HG02885 (cell line): Measurements from ENCODE around the gene NGEF.

Experiments
- ATAC-seq: cut with Tn5 transposase; IDR thresholded peaks from one replicate; pipeline ENCODE4 v1.9.1; 2021; ENCODE audit warnings: mild to moderate bottlenecking; ENCODE audit not compliant: unreplicated experiment, poor library complexity

NGEF gene

GRCh38 chr2:232876161-232876977 lies 136.7 kb downstream of the NGEF start:
- peak; percentile 63 for ATAC-seq

- ATAC-seq: no peak
Measured at GRCh38 chr2:232875256-232876121, 137.6 kb downstream of the NGEF start.

- ATAC-seq: no peak
Measured at GRCh38 chr2:232874677-232875223, 138.3 kb downstream of the NGEF start.

GRCh38 chr2:232873909-232874641 lies 139.0 kb downstream of the NGEF start:
- ATAC-seq: no peak

GRCh38 chr2:232873292-232873908 lies 139.7 kb downstream of the NGEF start:
- ATAC-seq: no peak

DNA sequence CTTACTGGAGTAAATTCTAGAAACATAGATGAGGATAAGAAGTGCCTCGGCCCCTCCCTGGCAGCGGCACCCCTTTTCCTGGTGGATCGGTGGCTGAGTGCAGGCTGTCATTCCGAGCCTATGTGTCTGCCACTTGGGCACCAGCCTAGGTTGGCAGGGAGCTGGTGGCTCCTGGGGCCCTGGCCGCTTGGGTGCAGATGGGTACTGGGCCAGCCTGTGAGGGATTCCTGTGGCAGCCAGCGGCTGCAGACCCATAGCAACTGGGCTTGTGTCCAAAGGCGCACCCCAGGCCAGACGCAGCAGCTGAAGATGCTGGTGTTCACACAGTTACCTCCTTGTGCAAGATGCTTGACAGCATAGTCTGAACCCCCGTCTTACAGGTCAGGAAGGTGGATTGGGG lies 140.2 kb downstream of the NGEF start:
- ATAC-seq: no peak

DNA sequence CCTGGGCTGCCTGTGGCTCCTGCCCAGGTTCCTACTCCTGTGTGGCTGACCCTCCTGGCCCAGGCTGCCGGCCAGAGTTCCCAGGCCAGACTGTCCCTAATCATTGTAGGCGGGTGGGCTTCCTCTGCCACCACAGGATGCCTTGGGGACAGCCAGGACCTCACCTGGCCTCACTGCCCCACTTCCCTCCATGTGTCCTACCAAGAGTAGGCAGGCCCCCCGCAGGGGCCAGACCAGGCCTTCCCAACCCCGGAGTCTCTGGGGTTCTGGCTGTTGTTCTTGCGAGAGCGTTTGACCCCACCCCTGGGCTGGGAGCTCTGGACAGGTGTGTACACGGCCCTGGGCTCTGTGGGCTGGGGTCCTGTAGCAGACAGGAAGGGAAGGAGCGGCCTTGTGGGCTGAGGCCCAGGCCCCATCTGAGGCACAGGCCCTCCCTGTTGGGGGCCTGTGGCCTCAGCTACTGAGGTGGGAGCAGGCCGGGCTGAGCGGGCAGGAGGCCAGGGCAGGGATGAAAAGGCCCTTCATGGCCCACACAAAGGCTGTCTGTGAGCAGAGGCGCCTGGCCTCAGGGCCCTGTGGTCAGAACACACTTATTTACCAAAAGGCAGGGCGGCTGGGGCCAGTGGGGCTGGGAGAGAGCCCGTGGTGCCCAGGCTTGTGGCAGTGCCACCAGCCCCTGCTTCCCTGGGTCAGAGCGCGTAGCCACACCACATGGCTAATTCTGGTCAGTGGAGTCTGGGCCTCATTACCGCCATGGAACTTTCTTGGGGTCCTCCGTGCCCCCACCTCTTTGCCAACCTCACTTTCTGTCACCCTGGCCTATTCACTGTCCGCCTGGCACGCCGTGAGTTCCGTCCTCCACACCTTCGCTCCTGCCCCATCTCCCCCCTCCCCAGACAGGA lies 141.0 kb downstream of the NGEF start:
- ATAC-seq: no peak

DNA sequence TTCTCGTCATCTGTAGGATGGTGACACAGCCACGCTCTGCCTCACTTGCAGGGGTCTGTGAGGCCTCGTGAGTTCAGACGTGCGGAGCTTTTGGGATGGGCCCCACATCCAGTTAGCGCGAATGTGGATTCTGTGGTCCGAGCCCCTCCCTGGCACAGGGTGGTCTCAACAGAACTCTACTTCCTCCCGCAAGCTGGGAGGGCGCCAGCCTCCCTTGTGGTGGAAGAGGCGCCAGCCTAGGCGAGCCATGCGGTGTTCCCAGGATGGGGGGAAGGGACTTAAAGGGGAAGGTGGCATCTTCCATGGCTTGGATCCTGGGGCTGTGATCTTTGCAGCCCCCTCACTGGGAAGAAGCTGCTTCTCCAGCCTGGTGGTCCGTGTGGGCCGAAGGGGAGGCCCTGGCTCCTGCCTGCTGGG lies 141.6 kb downstream of the NGEF start:
- ATAC-seq: no peak

DNA sequence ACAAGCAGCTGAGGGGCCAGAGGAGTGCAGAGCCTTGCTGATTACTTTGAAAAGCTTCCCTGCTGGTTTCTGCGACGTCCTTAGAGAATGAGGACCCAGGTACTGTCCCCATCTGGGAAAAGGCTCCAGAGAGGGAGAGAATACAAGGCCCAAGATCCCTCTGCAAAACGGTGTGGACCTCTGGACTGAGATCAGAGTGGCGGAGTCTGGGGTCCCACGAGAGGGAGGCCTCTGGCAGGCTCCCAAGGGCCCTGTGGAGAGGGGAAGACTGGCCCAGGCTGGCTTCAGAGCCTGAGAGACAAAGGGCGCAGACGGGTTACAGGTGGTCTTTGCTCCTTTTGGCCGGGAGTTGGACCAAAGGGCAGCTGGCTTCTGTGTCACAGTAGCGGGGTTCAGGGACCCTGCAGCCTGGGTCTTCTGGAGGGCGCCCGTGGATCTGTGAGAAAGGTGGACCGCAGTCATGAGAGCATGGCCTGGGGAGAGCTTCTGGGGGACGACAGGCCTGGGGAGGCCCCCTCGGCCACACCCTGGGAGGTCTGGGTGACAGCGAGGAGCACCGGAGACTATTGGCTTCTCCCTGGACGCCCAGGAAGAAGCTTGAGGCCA lies 142.2 kb downstream of the NGEF start:
- ATAC-seq: no peak

GRCh38 chr2:232870018-232870765 lies 142.9 kb downstream of the NGEF start, which contains the start of gene SNORC:
SNORC (plus strand) TSS chr2:232870264; CDS start chr2:232870342, 78 bp downstream.
- ATAC-seq: no peak

DNA sequence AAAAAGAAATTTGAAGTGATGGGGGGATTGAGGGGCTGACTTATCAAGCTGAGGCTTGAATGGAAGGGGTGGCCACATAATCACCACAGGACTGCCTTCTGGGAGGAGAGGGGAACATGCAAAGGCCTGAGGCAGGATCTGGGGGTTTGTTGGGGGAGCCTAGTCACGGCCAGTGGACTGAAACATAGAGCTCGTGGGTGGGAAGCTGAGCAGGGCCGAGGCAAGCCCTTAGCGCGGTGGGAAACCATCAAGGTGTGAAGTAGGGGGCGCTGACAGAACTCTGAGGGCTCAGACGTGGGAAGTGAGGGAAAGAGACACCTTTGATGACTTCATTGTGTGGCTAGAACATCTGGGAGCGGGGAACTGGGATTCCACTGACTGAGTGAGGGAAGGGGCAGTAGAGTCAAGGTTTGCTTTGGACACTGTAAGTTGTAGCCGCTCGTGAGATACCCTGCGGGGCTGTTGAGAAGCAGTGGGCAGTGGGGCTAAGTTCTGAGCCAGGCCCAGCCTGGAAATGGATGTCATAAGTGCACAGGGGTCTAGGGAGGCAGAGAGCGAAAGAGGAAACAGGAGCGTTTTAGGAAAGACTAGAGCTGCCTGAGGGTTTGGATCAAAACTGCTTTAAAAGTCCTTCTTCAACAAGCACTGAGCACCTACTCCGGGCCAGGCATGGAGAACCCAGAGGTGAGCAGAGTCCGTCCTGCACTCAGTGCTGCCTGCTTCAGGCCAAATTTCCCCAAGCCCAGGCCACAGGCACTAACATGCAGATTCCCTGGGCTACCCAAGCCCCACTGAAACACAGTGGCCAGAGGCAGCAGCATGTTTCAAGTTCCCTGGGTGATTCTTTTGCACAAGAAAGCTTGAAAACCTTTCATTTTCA lies 143.7 kb downstream of the NGEF start:
- ATAC-seq: no peak

DNA sequence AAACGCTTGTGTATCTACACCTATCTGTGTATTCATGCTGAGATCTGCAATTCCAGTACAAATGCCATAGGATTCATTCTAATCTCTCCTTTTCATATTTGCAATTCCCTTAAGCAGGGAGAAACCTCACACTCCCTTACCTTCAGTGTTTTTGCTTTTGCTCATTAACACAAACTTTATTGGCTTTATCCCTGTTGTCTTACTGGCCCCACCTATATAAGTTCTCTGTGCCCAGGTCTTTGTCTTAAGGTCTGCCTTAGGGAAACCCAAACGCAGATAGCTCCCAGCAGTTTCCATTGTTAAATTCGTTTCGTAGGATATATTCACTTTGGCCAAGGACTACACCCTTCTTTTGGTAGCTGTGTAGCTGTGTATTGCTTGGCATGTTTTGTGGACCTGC lies 147.0 kb downstream of the NGEF start:
- no peak for ATAC-seq

GRCh38 chr2:232865165-232865564 lies 147.9 kb downstream of the NGEF start:
- ATAC-seq: no peak

- no peak for ATAC-seq
Measured at GRCh38 chr2:232863996-232864395, 149.1 kb downstream of the NGEF start.

- ATAC-seq: no peak
Measured at GRCh38 chr2:232861353-232861752, 151.7 kb downstream of the NGEF start.

- no peak for ATAC-seq
Measured at GRCh38 chr2:232860593-232861241, 152.3 kb downstream of the NGEF start.
